H9 (cell line): ENCODE results near the gene PDE4C. TPM values are rescaled to one million over a fixed set of nuclear protein-coding genes. Genes with fewer than 3 reads are reported as not detected.

ENCODE experiments used
- DNase-seq: peaks from one replicate; pipeline ENCODE4 v3.0.0-alpha.2; 2017
- H2AFZ ChIP-seq: one replicate; pipeline ENCODE4 v1.6.1; 2013; ENCODE audit warnings: mild to moderate bottlenecking, low read length, control low read depth, moderate library complexity
- H2AK5ac ChIP-seq: 2 replicates; pipeline ENCODE4 v1.6.1; 2013; ENCODE audit warnings: low read length, control low read depth, mixed read lengths; ENCODE audit not compliant: insufficient read length
- H2BK120ac ChIP-seq: one replicate; pipeline ENCODE4 v1.6.1; 2013; ENCODE audit warnings: low read depth, mild to moderate bottlenecking, low read length, control low read depth, inconsistent platforms; ENCODE audit not compliant: poor library complexity, severe bottlenecking
- H2BK12ac ChIP-seq: 2 replicates; pipeline ENCODE4 v1.6.1; 2013; ENCODE audit warnings: low read length, control low read depth, mixed read lengths, low read depth; ENCODE audit not compliant: insufficient read length
- H2BK15ac ChIP-seq: 2 replicates; pipeline ENCODE4 v1.6.1; 2013; ENCODE audit warnings: low read depth, low read length, control low read depth
- H2BK20ac ChIP-seq: one replicate; pipeline ENCODE4 v1.6.1; 2013; ENCODE audit warnings: low read depth, mild to moderate bottlenecking, low read length, control low read depth, inconsistent platforms; ENCODE audit not compliant: poor library complexity, severe bottlenecking
- H2BK5ac ChIP-seq: 2 replicates; pipeline ENCODE4 v1.6.1; 2013; ENCODE audit warnings: low read length, control low read depth, mixed read lengths; ENCODE audit not compliant: insufficient read length
- H3K14ac ChIP-seq: 2 replicates; pipeline ENCODE4 v1.6.1; 2013; ENCODE audit warnings: low read length, control low read depth; ENCODE audit not compliant: insufficient read depth
- H3K18ac ChIP-seq: 2 replicates; pipeline ENCODE4 v1.6.1; 2013; ENCODE audit warnings: low read depth, mild to moderate bottlenecking, mixed read lengths, low read length, control low read depth; ENCODE audit not compliant: insufficient read length
- H3K23ac ChIP-seq: 2 replicates; pipeline ENCODE4 v1.6.1; 2013; ENCODE audit warnings: low read length, control low read depth, mixed read lengths, low read depth; ENCODE audit not compliant: insufficient read length
- H3K23me2 ChIP-seq: 2 replicates; pipeline ENCODE4 v1.6.1; 2013; ENCODE audit warnings: low read depth, mild to moderate bottlenecking, mixed read lengths, low read length, control low read depth; ENCODE audit not compliant: insufficient read length, poor library complexity, severe bottlenecking
- H3K27ac ChIP-seq: 2 replicates; pipeline ENCODE4 v1.5.1; 2013; ENCODE audit warnings: low read length, control low read depth, mixed read lengths, low read depth; ENCODE audit not compliant: insufficient read length
- H3K27me3 ChIP-seq: 2 replicates; pipeline ENCODE4 v1.6.1; 2013; ENCODE audit warnings: low read length, control low read depth, inconsistent platforms; ENCODE audit not compliant: insufficient read depth
- H3K4ac ChIP-seq: 2 replicates; pipeline ENCODE4 v1.6.1; 2013; ENCODE audit warnings: low read depth, mild to moderate bottlenecking, control low read depth, inconsistent platforms, low read length, moderate library complexity
- H3K4me1 ChIP-seq: 2 replicates; pipeline ENCODE4 v1.6.1; 2013; ENCODE audit warnings: low read length, control low read depth, inconsistent platforms; ENCODE audit not compliant: insufficient read depth
- H3K4me2 ChIP-seq: 2 replicates; pipeline ENCODE4 v1.6.1; 2013; ENCODE audit warnings: low read length, control low read depth, mixed read lengths; ENCODE audit not compliant: insufficient read length, insufficient read depth
- H3K56ac ChIP-seq: 2 replicates; pipeline ENCODE4 v1.6.1; 2013; ENCODE audit warnings: low read depth, mild to moderate bottlenecking, mixed read lengths, low read length, control low read depth; ENCODE audit not compliant: insufficient read length
- H3K79me1 ChIP-seq: 2 replicates; pipeline ENCODE4 v1.6.1; 2013; ENCODE audit warnings: low read depth, mild to moderate bottlenecking, moderate library complexity, low read length, control low read depth, inconsistent platforms; ENCODE audit not compliant: insufficient read depth, poor library complexity, severe bottlenecking
- H3K79me2 ChIP-seq: 2 replicates; pipeline ENCODE4 v1.6.1; 2013; ENCODE audit warnings: low read length, control low read depth, inconsistent platforms; ENCODE audit not compliant: insufficient read depth
- H3K9ac ChIP-seq: 2 replicates; pipeline ENCODE4 v1.6.1; 2013; ENCODE audit warnings: low read length, control low read depth, mixed read lengths; ENCODE audit not compliant: insufficient read length; ENCODE audit errors: extremely low read depth
- H3K9me3 ChIP-seq: one replicate; pipeline ENCODE4 v1.6.1; 2013; ENCODE audit warnings: low read depth, low read length, inconsistent platforms; ENCODE audit not compliant: control insufficient read depth
- H3T11ph ChIP-seq: one replicate; pipeline ENCODE4 v1.6.1; 2013; ENCODE audit warnings: mild to moderate bottlenecking, low read length, control low read depth, inconsistent platforms
- H4K20me1 ChIP-seq: one replicate; pipeline ENCODE4 v1.6.1; 2013; ENCODE audit not compliant: control insufficient read depth, insufficient read length, insufficient read depth
- H4K5ac ChIP-seq: 2 replicates; pipeline ENCODE4 v1.6.1; 2013; ENCODE audit warnings: low read depth, mild to moderate bottlenecking, mixed read lengths, low read length, control low read depth; ENCODE audit not compliant: insufficient read length
- H4K8ac ChIP-seq: replicated peaks from 2 replicates; pipeline ENCODE4 v1.6.1; 2013; ENCODE audit warnings: low read length, control low read depth, mixed read lengths, low read depth; ENCODE audit not compliant: insufficient read length
- H4K91ac ChIP-seq: 2 replicates; pipeline ENCODE4 v1.6.1; 2013; ENCODE audit warnings: low read depth, mild to moderate bottlenecking, moderate library complexity, mixed read lengths, low read length, control low read depth; ENCODE audit not compliant: insufficient read length
- H3K27ac Mint-ChIP-seq, 3 experiments: 2 replicates in 2 of 3; 3 replicates in 1 of 3; pipeline ENCODE4 v1.8.0; 2020 to 2021; ENCODE audit warnings: mixed read lengths in 3 of 3, mild to moderate bottlenecking in 1 of 3, moderate library complexity in 1 of 3
- H3K27me3 Mint-ChIP-seq: 2 replicates; pipeline ENCODE4 v1.8.0; 2021; ENCODE audit warnings: low read depth, mild to moderate bottlenecking, moderate library complexity, mixed read lengths
- H3K36me3 Mint-ChIP-seq, 3 experiments: 2 replicates in 2 of 3; 3 replicates in 1 of 3; pipeline ENCODE4 v1.8.0; 2020 to 2021; ENCODE audit warnings: low read depth in 3 of 3, mixed read lengths in 3 of 3; ENCODE audit not compliant: insufficient read depth in 1 of 3
- H3K4me1 Mint-ChIP-seq, 2 experiments: 2 replicates each; pipeline ENCODE4 v1.8.0; 2020; ENCODE audit warnings: mixed read lengths in 2 of 2
- H3K4me3 Mint-ChIP-seq, 2 experiments: 2 replicates in 1 of 2; 3 replicates in 1 of 2; pipeline ENCODE4 v1.8.0; 2020 to 2021; ENCODE audit warnings: mild to moderate bottlenecking in 2 of 2, mixed read lengths in 2 of 2, moderate library complexity in 1 of 2
- H3K9me3 Mint-ChIP-seq, 2 experiments: 2 replicates in 1 of 2; 3 replicates in 1 of 2; pipeline ENCODE4 v1.8.0; 2020; ENCODE audit warnings: mild to moderate bottlenecking in 2 of 2, mixed read lengths in 2 of 2, moderate library complexity in 1 of 2
- WGBS: extraction: QIAGEN DNeasy Blood & Tissue Kit; methylation state at CpG from one replicate; pipeline ENCODE4 v1.1.7; 2013; ENCODE audit warnings: missing lambda C conversion rate, low lambda C conversion rate, mixed read lengths; ENCODE audit not compliant: insufficient read length; ENCODE audit errors: extremely low coverage; 5-methylcytosine and 5-hydroxymethylcytosine counted together
- total RNA-seq: library from RNA; stranded (reverse); gene quantifications from 2 replicates; pipeline ENCODE4 v1.2.1, GENCODE V29; 2021
- TF ChIP-seq, protein P1 (sequence below): fragments of 200-600 bp; sonication (generic); conservative IDR thresholded peaks from 3 replicates; pipeline ENCODE4 v1.8.0; 2021; ENCODE audit warnings: antibody characterized with exemption, mild to moderate bottlenecking

PDE4C gene
- total RNA-seq, 1 experiment from 2014 or later: 1.8 TPM

DNA sequence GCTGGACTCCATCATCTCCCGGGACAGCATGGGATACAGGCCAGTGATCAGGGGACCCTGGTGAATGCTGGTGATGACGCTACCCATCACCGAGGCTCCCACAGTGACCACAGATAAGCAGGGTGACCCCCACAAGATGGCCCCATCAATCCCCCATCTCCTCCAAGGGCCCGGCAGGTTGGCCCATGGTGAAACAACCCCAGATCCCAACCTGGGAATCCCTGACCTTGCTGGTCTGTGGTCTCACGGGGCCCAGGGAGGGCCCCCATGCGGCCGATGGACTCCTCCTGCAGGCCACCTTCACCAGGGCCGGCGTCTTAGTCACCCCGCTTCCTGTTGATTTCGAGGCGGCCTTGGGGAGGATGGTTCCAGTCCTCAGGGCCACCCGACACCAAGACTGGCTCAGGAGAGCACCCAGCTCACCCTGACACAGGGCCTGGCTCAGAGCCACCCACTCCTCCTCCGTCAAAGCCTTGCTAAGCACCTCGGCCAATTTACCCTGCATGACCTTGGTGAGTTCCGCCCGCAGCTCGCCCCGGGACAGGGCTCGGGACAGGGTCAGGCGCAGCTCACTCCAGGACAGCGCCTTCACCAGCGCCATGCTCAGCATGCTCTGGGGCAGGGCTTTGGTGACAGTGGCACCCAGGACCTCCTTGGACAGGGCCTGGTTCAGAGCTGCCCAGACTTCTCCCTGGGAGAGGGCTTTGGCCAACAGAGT lies 38.1 kb upstream of the PDE4C start:
- Histone ChIP-seq H3K27me3 (no peaks in the 10 kb centered on the region), H3K4me2 (no peak overlapping the region), H3K14ac (no peak overlapping the region), H2BK5ac (no peak overlapping the region), H2BK20ac (no peak overlapping the region), H2BK120ac (no peak overlapping the region), H3T11ph (no peak overlapping the region), H3K4ac (no peak overlapping the region), H2AK5ac (no peak overlapping the region), H3K23ac (no peak overlapping the region), H3K27ac (no peak overlapping the region), H3K9me3 (no peaks in the 10 kb centered on the region), H3K79me1 (no peaks in the 10 kb centered on the region), H4K8ac (no peak overlapping the region), H2BK15ac (no peak overlapping the region), H2AFZ (no peak overlapping the region), H3K9ac (no peak overlapping the region), H4K91ac (no peak overlapping the region), H3K18ac (no peak overlapping the region), H3K56ac (no peak overlapping the region), H2BK12ac (no peak overlapping the region), H3K23me2 (no peaks in the 10 kb centered on the region), H4K20me1 (no peaks in the 10 kb centered on the region), H3K4me1 (no peaks in the 10 kb centered on the region), H3K79me2 (no peaks in the 10 kb centered on the region), H4K5ac (no peak overlapping the region)
- no peaks in the 10 kb centered on the region for H3K4me1 Mint-ChIP-seq
- H3K27me3 Mint-ChIP-seq: peaks cover 13% of the 10 kb centered on the region
- H3K9me3 Mint-ChIP-seq: no peaks in the 10 kb centered on the region; a peak in 2 of 5 replicates
- TF ChIP-seq, protein P1, sequence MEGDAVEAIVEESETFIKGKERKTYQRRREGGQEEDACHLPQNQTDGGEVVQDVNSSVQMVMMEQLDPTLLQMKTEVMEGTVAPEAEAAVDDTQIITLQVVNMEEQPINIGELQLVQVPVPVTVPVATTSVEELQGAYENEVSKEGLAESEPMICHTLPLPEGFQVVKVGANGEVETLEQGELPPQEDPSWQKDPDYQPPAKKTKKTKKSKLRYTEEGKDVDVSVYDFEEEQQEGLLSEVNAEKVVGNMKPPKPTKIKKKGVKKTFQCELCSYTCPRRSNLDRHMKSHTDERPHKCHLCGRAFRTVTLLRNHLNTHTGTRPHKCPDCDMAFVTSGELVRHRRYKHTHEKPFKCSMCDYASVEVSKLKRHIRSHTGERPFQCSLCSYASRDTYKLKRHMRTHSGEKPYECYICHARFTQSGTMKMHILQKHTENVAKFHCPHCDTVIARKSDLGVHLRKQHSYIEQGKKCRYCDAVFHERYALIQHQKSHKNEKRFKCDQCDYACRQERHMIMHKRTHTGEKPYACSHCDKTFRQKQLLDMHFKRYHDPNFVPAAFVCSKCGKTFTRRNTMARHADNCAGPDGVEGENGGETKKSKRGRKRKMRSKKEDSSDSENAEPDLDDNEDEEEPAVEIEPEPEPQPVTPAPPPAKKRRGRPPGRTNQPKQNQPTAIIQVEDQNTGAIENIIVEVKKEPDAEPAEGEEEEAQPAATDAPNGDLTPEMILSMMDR: no peak
- peaks cover 2 to 20% (median 5%) of the 10 kb centered on the region in 3 experiments; a peak in 4 of 7 replicates for H3K36me3 Mint-ChIP-seq
- no CpG with 5 or more reads among the region's 23 CpGs for WGBS
- no peak overlapping the region for H3K27ac Mint-ChIP-seq
- H3K4me3 Mint-ChIP-seq: no peak overlapping the region
- DNase-seq: no peak
